ENCODE results near the gene CHTOP.

DNA sequence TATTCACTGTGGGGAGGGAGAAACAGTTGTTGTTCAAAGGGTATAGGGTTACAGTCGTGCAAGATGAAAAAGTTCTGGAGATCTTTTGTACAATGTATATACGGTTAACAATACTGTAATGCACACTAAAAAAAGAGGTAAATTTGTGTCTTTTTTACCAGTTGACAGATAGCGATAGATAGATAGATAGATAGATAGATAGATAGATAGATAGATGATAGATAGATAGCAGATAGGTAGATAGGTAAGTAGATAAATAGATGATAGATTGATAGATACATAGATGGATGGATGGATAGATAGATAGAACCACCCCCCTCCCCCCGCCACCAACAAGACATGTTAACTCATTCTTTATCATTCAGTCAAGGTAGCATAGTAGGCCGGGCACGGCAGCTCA lies 31.1 kb upstream of the CHTOP start:
- TF ChIP-seq, protein P1, sequence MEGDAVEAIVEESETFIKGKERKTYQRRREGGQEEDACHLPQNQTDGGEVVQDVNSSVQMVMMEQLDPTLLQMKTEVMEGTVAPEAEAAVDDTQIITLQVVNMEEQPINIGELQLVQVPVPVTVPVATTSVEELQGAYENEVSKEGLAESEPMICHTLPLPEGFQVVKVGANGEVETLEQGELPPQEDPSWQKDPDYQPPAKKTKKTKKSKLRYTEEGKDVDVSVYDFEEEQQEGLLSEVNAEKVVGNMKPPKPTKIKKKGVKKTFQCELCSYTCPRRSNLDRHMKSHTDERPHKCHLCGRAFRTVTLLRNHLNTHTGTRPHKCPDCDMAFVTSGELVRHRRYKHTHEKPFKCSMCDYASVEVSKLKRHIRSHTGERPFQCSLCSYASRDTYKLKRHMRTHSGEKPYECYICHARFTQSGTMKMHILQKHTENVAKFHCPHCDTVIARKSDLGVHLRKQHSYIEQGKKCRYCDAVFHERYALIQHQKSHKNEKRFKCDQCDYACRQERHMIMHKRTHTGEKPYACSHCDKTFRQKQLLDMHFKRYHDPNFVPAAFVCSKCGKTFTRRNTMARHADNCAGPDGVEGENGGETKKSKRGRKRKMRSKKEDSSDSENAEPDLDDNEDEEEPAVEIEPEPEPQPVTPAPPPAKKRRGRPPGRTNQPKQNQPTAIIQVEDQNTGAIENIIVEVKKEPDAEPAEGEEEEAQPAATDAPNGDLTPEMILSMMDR (conservative IDR thresholded peaks at IDR 0.05), result no peak
- no peak for TF ChIP-seq EZH2 (IDR thresholded peaks at IDR 0.05; ENCODE audit: low read depth)

All from PC-9 (cell line).